A549 (cell line): Measurements from ENCODE around the gene CBFA2T2.

Experiments
- BHLHE40 ChIP-seq: IDR thresholded peaks from 2 replicates; pipeline ENCODE4 v1.6.1; 2012; ENCODE audit warnings: low read depth, low read length, inconsistent platforms
- KDM1A ChIP-seq: fragments of 200-600 bp; sonication (generic); IDR thresholded peaks from 2 replicates; pipeline ENCODE4 v1.6.1; 2016; ENCODE audit warnings: low read depth, mild to moderate bottlenecking
- RFX5 ChIP-seq: fragments of 450-650 bp; IDR thresholded peaks from 2 replicates; pipeline ENCODE4 v1.7.1; 2014; ENCODE audit warnings: antibody characterized with exemption, mild to moderate bottlenecking, moderate library complexity
- SMC3 ChIP-seq: fragments of >200 bp; sonication (Bioruptor Twin); formaldehyde crosslinking; IDR thresholded peaks from 3 replicates; pipeline ENCODE4 v1.6.1; 2018; ENCODE audit warnings: inconsistent platforms
- TF ChIP-seq, protein P1 (sequence below): fragments of >200 bp; sonication (Bioruptor Twin); formaldehyde crosslinking; IDR thresholded peaks from 3 replicates; pipeline ENCODE4 v1.5.1; 2016
- TF ChIP-seq, protein P2 (sequence below): fragments of 200-600 bp; sonication (generic); IDR thresholded peaks from 2 replicates; pipeline ENCODE4 v1.6.1; 2016; ENCODE audit warnings: antibody characterized with exemption, mild to moderate bottlenecking, moderate library complexity
- TF ChIP-seq, protein P3 (sequence below): fragments of 250-450 bp; sonication (Bioruptor Pico); IDR thresholded peaks from 2 replicates; pipeline ENCODE4 v1.5.0; 2021; ENCODE audit warnings: mild to moderate bottlenecking, moderate library complexity, borderline replicate concordance
- TF ChIP-seq, protein P4 (sequence below): fragments of 450-650 bp; IDR thresholded peaks from 2 replicates; pipeline ENCODE4 v1.6.1; 2014; ENCODE audit warnings: antibody characterized with exemption

DNA sequence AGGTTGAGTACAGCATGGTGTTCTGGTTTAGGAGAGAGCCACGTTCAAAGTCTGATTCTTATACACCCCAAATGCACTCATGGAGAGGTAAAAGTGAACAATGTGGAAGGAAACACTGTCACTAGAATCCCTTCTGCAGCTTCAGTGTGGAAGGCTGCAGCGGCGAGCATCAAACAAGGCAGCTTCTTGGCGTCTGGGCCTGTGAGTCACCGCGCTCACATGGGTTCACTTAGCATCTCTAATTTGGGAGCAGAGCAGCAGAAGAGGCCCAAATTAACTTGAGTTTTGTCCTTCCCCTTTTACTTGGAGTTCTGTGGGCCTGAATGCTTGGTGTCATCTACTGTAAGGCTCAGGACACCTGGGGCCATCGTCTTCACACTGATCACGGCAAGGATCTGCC lies 207.2 kb downstream of the CBFA2T2 start:
- TF ChIP-seq, protein P1, sequence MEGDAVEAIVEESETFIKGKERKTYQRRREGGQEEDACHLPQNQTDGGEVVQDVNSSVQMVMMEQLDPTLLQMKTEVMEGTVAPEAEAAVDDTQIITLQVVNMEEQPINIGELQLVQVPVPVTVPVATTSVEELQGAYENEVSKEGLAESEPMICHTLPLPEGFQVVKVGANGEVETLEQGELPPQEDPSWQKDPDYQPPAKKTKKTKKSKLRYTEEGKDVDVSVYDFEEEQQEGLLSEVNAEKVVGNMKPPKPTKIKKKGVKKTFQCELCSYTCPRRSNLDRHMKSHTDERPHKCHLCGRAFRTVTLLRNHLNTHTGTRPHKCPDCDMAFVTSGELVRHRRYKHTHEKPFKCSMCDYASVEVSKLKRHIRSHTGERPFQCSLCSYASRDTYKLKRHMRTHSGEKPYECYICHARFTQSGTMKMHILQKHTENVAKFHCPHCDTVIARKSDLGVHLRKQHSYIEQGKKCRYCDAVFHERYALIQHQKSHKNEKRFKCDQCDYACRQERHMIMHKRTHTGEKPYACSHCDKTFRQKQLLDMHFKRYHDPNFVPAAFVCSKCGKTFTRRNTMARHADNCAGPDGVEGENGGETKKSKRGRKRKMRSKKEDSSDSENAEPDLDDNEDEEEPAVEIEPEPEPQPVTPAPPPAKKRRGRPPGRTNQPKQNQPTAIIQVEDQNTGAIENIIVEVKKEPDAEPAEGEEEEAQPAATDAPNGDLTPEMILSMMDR: no peak
- TF ChIP-seq SMC3 (no peak), RFX5 (no peak), KDM1A (no peak), BHLHE40 (no peak)
- TF ChIP-seq, protein P2, sequence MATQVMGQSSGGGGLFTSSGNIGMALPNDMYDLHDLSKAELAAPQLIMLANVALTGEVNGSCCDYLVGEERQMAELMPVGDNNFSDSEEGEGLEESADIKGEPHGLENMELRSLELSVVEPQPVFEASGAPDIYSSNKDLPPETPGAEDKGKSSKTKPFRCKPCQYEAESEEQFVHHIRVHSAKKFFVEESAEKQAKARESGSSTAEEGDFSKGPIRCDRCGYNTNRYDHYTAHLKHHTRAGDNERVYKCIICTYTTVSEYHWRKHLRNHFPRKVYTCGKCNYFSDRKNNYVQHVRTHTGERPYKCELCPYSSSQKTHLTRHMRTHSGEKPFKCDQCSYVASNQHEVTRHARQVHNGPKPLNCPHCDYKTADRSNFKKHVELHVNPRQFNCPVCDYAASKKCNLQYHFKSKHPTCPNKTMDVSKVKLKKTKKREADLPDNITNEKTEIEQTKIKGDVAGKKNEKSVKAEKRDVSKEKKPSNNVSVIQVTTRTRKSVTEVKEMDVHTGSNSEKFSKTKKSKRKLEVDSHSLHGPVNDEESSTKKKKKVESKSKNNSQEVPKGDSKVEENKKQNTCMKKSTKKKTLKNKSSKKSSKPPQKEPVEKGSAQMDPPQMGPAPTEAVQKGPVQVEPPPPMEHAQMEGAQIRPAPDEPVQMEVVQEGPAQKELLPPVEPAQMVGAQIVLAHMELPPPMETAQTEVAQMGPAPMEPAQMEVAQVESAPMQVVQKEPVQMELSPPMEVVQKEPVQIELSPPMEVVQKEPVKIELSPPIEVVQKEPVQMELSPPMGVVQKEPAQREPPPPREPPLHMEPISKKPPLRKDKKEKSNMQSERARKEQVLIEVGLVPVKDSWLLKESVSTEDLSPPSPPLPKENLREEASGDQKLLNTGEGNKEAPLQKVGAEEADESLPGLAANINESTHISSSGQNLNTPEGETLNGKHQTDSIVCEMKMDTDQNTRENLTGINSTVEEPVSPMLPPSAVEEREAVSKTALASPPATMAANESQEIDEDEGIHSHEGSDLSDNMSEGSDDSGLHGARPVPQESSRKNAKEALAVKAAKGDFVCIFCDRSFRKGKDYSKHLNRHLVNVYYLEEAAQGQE: no peak
- TF ChIP-seq, protein P3, sequence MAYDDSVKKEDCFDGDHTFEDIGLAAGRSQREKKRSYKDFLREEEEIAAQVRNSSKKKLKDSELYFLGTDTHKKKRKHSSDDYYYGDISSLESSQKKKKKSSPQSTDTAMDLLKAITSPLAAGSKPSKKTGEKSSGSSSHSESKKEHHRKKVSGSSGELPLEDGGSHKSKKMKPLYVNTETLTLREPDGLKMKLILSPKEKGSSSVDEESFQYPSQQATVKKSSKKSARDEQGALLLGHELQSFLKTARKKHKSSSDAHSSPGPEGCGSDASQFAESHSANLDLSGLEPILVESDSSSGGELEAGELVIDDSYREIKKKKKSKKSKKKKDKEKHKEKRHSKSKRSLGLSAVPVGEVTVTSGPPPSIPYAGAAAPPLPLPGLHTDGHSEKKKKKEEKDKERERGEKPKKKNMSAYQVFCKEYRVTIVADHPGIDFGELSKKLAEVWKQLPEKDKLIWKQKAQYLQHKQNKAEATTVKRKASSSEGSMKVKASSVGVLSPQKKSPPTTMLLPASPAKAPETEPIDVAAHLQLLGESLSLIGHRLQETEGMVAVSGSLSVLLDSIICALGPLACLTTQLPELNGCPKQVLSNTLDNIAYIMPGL (CRISPR knock-in tag): no peak
- TF ChIP-seq, protein P4, sequence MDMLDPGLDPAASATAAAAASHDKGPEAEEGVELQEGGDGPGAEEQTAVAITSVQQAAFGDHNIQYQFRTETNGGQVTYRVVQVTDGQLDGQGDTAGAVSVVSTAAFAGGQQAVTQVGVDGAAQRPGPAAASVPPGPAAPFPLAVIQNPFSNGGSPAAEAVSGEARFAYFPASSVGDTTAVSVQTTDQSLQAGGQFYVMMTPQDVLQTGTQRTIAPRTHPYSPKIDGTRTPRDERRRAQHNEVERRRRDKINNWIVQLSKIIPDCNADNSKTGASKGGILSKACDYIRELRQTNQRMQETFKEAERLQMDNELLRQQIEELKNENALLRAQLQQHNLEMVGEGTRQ: no peak
